RWPE1 (cell line): ENCODE results near the gene NECTIN1.
A peak's percentile ranks its signal among the peaks of the same experiment; 100 is the strongest.

Source experiments
- CTCF ChIA-PET: fragments of 350-600 bp; sonication (Branson Sonifier 250); formaldehyde crosslinking; extraction: SDS; loops from one replicate; lab custom pipeline; 2021; lab: Yijun Ruan, JAX
- POLR2A ChIA-PET: fragments of 400-600 bp; formaldehyde crosslinking; extraction: SDS; loops from one replicate; lab custom pipeline; 2020; ENCODE audit warnings: antibody characterized with exemption; ENCODE audit not compliant: low non-redundant PET; lab: Yijun Ruan, JAX
- DNase-seq: peaks from one replicate; pipeline ENCODE4 v3.0.0; 2012; ENCODE audit warnings: low spot score
- H3K27ac ChIP-seq: fragments of 450-650 bp; 2 replicates; pipeline ENCODE4 v1.5.1; 2017
- CTCF ChIP-seq: fragments of 450-650 bp; conservative IDR thresholded peaks from 2 replicates; pipeline ENCODE4 v1.5.1; 2017; ENCODE audit warnings: low read depth, mild to moderate bottlenecking

NECTIN1 gene

GRCh38 chr11:119676461-119677020 is 52.5 kb downstream of the NECTIN1 start:
- DNase-seq = no peak
- ChIA-PET POLR2A (no interaction called here), CTCF (interaction anchor here (1.3 kb wide), 1 partner anchor 53 kb away, joined by 3 read pairs; no protein-coding TSS in a partner anchor)
- TF ChIP-seq CTCF = no peak
- peak overlapping the region; percentile 58 for H3K27ac ChIP-seq

DNA sequence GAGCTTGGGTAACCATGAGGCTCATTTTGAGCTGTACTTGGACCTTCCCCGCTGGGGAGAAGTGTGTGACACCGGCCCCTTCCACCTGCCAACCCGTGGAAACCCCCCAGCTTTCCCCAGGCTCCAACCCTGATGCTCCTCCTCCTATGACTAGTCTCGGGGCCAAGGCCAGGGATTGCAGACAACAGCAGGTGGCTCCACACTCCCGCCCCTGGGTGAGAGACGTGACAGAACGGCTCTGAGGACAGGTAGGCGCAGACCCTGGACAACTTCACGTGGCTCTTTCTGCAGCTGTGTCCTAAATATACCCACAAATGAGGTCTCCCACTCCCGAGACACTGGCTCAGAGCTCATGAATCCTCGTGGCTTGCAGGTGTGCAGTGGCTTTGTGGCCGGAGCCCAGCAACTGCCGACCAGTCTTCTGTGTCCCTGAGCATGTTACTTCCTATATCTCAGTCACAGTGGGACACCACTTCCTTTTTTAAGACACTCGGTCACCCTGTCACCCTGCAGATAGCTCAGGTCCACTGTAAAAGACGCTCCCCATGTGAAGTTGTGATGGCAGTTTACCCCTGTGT is 55.2 kb downstream of the NECTIN1 start:
- ChIA-PET CTCF (interaction anchor here (0.7 to 1.7 kb wide), 2 partner anchors 55 to 284 kb away, joined by 3 to 6 read pairs; partner anchors contain the start of gene NECTIN1), POLR2A (interaction anchor here (0.6 kb wide), 1 partner anchor 23 kb away, joined by 3 read pairs; no protein-coding TSS in a partner anchor)
- TF ChIP-seq CTCF = no peak
- H3K27ac ChIP-seq = peak overlapping the region; percentile 85
- no peak for DNase-seq

DNA sequence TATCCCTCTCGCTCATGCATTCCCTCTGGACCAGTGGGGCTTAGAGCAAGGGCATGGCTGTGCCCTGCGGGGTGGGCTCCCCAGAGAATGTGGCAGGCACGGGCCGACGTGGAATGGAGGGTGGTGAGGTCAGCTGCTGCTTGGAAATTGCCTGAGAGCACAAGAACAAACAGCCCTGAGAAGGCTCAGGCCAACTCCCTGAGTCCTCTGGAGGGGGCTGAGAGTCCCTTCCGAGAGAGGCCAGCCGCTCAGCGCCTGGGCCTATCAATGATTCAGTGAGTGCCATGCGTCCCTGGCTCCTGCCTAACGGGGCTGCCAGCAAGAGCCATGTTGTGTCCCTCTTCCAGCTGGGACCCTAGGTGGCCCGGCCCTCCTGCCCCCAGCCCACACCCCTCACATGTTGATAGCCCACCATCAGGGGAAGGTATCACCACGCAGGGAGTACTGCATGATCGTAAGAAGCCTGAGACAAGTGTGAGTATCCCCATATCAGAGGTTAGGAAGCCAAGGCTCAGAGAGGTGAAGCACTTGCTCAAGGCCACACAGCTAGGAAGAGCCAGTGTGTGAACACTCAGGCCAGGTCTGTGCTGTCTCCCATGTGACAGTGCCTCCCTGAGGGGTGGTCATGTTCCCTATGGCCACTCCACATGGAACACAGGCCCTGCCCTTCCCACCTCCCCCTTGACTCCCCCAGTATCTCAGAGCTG is 55.8 kb downstream of the NECTIN1 start:
- TF ChIP-seq CTCF = no peak
- H3K27ac ChIP-seq = peak overlapping the region; percentile 85
- DNase-seq = no peak
- CTCF ChIA-PET = interaction anchor here (0.7 to 1.7 kb wide), 2 partner anchors 56 to 284 kb away, joined by 3 to 6 read pairs; partner anchors contain the start of gene NECTIN1
- POLR2A ChIA-PET = interaction anchor here (0.6 kb wide), 1 partner anchor 24 kb away, joined by 3 read pairs; no protein-coding TSS in a partner anchor

DNA sequence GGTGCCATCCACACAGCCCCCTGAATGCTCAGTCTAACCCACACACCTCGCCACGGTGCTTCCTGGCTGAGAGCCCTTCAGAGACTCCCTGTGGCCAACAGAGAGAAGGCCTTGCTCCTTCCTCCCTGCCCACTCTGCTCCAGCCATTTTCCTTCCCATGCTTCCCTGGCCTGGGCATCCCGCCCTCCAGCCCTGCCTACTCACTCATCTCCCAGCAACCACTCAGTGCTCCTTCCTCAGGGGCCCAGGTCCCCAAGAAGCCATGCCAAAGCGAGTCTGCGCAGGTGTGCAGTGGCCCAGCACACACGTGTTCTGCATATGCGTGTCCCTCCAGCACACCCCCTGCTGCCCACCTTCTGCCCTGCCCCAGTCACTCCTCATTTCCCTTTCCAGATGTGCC is 56.4 kb downstream of the NECTIN1 start:
- POLR2A ChIA-PET = no interaction called here
- H3K27ac ChIP-seq = peak overlapping the region; percentile 85
- no peak for DNase-seq
- no peak for TF ChIP-seq CTCF
- CTCF ChIA-PET = no interaction called here

DNA sequence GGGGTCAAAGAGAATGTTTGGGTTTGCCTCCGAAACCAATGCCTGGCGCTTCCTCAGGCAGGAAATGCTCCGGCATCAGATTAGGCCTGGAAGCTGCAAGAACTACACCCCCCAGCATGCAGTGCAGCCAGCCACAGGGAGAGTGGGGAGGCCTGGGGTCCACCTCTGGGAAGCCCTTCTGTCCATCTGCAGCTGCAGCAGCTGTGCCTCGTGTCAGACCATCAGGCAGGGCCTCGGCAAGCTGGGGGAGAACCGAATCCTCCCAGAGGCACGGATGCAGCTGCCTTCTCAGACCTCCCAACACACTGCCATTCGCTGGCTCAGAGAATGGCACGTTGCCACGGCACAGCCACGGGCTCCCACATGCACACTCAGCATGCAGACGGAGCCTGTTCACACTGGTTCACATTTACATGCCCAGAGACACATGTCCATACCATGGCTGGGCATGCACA is 57.4 kb downstream of the NECTIN1 start:
- POLR2A ChIA-PET = interaction anchor here (0.5 kb wide), 1 partner anchor 83 kb away, joined by 8 read pairs; no protein-coding TSS in a partner anchor

More for the DNA sequence above, 57.4 kb downstream of the NECTIN1 start:
- CTCF ChIA-PET = interaction anchor here (1.0 kb wide), 1 partner anchor 50 kb away, joined by 3 read pairs; no protein-coding TSS in a partner anchor
- no peak for DNase-seq
- no peak for TF ChIP-seq CTCF
- peak overlapping the region; percentile 85 for H3K27ac ChIP-seq
